Right lobe of liver (tissue), 4 donors: ENCODE measurements around the gene VWDE.

ENCODE experiments used
- POLR2A ChIP-seq: fragments of 450-650 bp; IDR thresholded peaks from one replicate; pipeline ENCODE4 v1.6.1; 2017; ENCODE audit warnings: antibody characterized with exemption, mild to moderate bottlenecking
- TF ChIP-seq, protein P1 (sequence below), 4 donors: fragments of 200-600 bp in 3 of 4; fragments of 450-650 bp in 1 of 4; IDR thresholded peaks; one replicate each; pipeline versions ENCODE4 v1.5.1 to v1.8.0; 2016 to 2022; ENCODE audit warnings: antibody characterized with exemption in 4 of 4, mild to moderate bottlenecking in 2 of 4
- donor health status: DM: no; HTN: no; CAD: no.
- donor health status: DM: no; HTN: no; CAD: no.
- donor health status: DM: no; HTN: yes; CAD: no.

DNA sequence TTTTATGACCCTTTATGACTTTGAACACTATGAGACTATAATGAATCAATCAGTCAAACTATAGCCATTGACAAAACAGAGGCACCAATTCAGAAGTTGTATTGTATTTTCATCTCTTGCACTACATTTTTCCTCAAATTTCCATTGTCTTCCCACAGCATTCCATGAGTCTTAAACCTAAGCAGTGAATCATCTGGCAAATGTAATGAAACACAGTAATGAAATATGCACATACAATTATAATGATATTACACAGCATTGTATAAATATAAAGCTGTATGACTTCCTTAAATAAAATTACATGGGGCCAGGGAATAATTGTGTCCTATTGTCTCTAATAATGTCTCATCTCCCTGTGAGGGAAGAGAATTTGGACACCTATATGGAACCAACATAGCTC, 45.0 kb downstream of the VWDE start:
- TF ChIP-seq, protein P1, sequence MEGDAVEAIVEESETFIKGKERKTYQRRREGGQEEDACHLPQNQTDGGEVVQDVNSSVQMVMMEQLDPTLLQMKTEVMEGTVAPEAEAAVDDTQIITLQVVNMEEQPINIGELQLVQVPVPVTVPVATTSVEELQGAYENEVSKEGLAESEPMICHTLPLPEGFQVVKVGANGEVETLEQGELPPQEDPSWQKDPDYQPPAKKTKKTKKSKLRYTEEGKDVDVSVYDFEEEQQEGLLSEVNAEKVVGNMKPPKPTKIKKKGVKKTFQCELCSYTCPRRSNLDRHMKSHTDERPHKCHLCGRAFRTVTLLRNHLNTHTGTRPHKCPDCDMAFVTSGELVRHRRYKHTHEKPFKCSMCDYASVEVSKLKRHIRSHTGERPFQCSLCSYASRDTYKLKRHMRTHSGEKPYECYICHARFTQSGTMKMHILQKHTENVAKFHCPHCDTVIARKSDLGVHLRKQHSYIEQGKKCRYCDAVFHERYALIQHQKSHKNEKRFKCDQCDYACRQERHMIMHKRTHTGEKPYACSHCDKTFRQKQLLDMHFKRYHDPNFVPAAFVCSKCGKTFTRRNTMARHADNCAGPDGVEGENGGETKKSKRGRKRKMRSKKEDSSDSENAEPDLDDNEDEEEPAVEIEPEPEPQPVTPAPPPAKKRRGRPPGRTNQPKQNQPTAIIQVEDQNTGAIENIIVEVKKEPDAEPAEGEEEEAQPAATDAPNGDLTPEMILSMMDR (IDR thresholded peaks at IDR 0.05): no peak
- no peak for TF ChIP-seq POLR2A
